Fibroblast of the aortic adventitia (primary cell): Measurements from ENCODE around the gene AADAT. TPM values are rescaled to one million over a fixed set of nuclear protein-coding genes. Genes with fewer than 3 reads are reported as not detected.

Experiments used
- DNase-seq: peaks from one replicate; pipeline ENCODE4 v3.0.0-alpha.2; 2010; ENCODE audit warnings: low read depth
- H3K4me3 ChIP-seq: 2 replicates; pipeline ENCODE4 v1.5.1; 2011; ENCODE audit warnings: low read depth, mild to moderate bottlenecking, control low read depth, low read length, moderate library complexity
- total RNA-seq: library from RNA; depleted of rRNA; stranded (reverse); fragments of >200 nt; gene quantifications from 2 replicates; pipeline ENCODE4 v1.2.3, GENCODE V29; 2012; ENCODE audit warnings: low replicate concordance
- TF ChIP-seq, protein P1 (sequence below): IDR thresholded peaks from 2 replicates; pipeline ENCODE4 v1.5.1; 2011; ENCODE audit warnings: mild to moderate bottlenecking, low read length, control low read depth, inconsistent platforms; ENCODE audit not compliant: insufficient read depth

Gene AADAT
- total RNA-seq, 1 donor = 6.2 TPM

GRCh38 chr4:170026253-170027021, 63.3 kb downstream of the AADAT start, which contains the start of gene MFAP3L:
TSS of gene MFAP3L (minus strand) at chr4:170026395. CDS start at chr4:170005877, 20,518 bp downstream.
- DNase-seq = peak; percentile 83
- TF ChIP-seq, protein P1, sequence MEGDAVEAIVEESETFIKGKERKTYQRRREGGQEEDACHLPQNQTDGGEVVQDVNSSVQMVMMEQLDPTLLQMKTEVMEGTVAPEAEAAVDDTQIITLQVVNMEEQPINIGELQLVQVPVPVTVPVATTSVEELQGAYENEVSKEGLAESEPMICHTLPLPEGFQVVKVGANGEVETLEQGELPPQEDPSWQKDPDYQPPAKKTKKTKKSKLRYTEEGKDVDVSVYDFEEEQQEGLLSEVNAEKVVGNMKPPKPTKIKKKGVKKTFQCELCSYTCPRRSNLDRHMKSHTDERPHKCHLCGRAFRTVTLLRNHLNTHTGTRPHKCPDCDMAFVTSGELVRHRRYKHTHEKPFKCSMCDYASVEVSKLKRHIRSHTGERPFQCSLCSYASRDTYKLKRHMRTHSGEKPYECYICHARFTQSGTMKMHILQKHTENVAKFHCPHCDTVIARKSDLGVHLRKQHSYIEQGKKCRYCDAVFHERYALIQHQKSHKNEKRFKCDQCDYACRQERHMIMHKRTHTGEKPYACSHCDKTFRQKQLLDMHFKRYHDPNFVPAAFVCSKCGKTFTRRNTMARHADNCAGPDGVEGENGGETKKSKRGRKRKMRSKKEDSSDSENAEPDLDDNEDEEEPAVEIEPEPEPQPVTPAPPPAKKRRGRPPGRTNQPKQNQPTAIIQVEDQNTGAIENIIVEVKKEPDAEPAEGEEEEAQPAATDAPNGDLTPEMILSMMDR = no peak
- peak within 1 kb of the TSS; percentile 90 for H3K4me3 ChIP-seq

DNA sequence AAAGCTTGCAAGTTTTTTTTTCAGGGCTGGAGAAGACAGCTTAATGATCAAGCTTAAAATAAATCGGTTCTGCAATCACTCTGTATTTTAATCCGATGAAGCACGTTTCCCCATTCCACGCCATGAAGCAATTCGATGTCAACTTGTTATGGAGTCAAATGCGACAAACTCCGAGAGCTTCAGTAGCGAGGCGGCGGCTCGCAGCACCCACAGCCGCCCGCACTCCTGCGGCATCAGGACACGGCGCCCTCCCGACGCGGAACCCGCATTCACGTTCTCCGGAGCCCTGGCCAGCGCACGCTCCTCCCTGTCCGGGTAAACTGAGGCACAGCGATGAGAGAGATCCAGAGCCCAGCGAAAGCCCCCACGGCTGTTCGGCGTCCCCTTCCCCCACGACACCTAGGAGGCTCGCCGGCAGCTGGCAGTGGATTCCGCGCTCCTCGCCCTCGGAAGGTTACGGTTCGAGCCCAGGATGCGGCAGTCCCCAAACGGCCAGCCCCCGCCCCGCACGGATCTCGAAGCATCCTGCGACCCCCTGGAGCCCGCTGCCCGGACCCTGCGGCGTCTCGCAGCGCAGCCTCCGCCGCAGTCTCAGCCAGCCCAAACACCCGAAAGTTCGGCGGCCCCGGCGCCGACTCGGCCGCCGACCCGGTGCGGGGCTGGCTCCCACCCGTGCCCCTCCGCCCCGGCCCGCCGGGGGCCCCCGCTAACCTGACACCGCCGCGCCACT, 64.1 kb downstream of the AADAT start:
- peak overlapping the region; percentile 72 for H3K4me3 ChIP-seq
- TF ChIP-seq, protein P1 = no peak
- peak; percentile 10 for DNase-seq

- no peak for DNase-seq
- TF ChIP-seq, protein P1 = no peak
- no peak overlapping the region for H3K4me3 ChIP-seq
Measured at GRCh38 chr4:170022211-170022610, 67.5 kb downstream of the AADAT start.

- no peak overlapping the region for H3K4me3 ChIP-seq
- no peak for DNase-seq
- TF ChIP-seq, protein P1 = no peak
Measured at GRCh38 chr4:170017252-170017651, 72.5 kb downstream of the AADAT start.

- no peak overlapping the region for H3K4me3 ChIP-seq
- TF ChIP-seq, protein P1 = no peak
- DNase-seq = no peak
Measured at GRCh38 chr4:170015285-170015684, 74.5 kb downstream of the AADAT start.

DNA sequence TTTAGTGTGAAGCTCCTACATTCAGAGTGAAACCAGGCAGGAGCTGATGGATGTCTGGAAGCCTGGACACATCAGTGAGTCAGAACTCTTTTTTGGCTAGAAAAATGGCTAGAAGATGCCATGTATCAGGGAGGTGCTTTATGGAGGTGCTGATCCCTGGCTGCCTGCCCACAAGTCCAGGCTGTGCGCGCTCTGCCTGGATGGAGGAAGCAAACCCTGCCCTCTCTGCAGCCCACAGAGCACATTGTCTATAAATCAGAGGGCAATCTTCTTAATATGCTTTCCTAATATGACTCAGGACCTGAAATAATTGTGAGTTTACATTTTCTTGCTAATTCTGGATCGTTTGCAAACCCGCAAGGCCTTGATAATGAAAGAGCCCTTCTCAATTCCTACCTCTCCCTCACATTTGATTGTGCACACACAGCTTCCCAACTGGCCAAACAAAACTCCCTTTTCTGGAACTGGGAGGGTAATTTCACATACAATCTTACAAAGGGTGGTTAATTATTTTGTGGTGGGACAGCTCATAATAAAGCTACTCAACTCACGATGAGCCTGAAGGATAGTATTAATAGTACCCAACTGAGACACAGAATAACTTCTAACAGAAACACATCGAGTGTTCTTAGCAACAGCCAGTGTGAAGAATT, 75.3 kb downstream of the AADAT start:
- TF ChIP-seq, protein P1 = no peak
- H3K4me3 ChIP-seq = no peak overlapping the region
- peak; percentile 68 for DNase-seq
